Measurements from ENCODE around the gene SH2D4B.
A peak's percentile ranks its signal among the peaks of the same experiment; 100 is the strongest.

The SH2D4B gene

DNA sequence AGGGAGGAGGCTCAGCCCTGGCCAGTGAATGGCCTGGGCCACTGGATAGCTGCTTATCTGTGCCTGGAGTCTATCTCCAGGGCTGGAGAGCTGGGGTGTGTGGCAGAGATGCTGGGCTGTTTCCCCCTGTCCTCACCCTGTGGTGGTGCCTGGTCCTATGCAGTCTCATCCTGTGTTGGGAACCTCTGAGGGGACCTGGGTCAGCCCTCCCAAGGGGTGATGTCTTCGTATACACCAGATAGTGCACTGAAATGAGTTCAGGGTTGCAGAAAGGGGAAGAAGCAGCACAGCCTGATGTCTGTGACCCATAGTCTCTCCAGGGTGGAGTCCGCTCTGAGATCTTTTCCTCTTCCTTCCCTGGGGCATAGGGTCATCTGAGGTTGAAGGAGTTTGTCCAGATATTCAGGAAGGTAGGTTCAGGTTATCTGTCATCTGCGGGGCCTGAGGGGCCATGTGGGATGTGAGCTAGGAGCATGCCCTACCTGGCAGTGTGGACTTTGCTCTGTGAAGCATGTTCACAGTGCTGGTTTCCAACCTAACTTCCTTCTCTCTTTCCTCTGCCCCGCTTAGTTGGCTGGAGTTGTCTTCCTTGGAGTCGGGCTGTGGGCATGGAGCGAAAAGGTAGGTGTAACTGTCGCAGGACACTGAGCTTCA is 33.4 kb upstream of the SH2D4B start:
- DNase-seq (ENCODE audit: low read depth in 2 of 2): no peak

DNA sequence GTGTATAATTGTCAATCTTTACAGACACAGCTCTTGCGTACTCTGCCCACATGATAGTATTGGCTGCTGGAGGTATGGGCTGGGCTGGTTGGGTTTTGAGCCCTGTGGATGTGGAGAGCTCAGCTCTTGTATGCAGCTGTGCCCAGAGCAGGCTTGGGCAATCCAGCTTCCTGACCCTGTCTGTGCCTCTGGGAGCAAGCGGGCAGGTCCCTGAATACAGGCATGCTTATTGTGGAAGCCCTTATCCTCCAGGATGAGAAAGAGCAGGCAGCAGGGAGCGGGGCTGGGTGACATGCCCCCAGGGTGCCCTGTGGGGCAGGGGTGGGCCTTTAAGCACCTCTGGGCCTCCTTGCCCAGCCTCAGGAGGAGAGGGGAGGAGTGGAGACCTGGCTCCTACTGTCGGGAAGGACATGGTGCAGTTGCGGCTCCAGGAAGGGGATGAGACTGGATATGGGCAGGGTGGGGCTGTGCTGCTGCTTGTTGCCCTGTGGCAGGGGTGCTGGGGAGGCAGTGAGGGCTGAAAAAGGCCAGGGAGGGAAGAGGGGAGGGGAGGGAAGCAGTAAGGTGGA is 32.7 kb upstream of the SH2D4B start:
- no peak for DNase-seq (ENCODE audit: low read depth in 2 of 2)

DNA sequence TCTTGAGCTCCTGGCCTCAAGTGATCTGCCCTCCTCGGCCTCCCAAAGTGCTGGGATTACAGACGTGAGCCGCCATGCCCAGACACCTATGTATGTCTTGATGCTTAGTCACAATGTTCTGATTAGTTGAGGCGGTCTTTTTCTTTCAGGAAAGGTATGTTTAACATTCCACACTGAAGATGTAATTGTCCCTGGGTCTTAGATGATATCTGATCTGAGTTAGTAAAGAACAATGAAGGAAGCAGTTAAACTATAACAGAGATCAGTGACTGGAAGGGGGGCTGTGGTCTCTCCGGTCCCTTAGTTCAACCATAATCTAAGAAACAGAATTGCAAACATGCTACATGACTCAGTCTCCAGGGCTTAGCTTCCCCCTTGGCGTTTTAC is 31.5 kb upstream of the SH2D4B start:
- peak; percentile 42 to 46 for DNase-seq (ENCODE audit: low read depth in 2 of 2)

DNA sequence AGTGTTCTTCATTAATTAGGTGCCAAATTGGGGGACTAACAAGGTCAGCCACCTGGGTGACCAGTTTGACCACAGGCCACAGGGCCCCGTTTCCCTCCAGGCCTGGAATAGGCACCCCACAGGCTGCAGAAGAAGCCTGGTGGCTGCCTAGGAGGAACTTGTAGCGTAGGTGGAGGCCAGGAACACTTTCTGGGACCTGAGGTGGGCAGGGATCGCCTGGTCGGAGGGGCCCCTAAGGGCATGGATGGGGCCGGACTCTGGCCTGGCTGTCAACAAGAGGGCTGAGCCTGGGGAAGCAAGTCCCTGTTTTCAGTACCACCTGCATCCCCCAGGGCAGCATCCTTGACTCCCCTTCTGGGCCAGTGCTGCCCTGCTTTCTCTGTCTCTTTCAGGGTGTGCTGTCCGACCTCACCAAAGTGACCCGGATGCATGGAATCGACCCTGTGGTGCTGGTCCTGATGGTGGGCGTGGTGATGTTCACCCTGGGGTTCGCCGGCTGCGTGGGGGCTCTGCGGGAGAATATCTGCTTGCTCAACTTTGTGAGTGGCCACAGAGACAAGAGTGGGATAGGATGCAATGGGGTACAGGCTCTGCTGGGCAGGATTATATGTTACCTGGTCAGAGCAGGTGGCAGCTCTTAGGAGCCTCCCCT is 30.7 kb upstream of the SH2D4B start:
- DNase-seq (ENCODE audit: low read depth in 2 of 2): no peak

DNA sequence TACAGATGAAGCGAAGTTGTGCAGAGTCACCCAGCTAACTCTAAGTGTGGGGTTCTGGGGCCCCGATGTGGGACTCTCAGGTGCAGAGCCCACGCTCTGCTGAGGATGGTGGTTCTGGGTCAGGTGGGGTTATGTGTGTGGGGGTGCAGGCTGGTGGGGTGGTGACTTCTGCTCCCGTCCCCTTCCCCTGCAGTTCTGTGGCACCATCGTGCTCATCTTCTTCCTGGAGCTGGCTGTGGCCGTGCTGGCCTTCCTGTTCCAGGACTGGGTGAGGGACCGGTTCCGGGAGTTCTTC is 28.6 kb upstream of the SH2D4B start:
- DNase-seq (ENCODE audit: low read depth in 2 of 2): no peak

DNA sequence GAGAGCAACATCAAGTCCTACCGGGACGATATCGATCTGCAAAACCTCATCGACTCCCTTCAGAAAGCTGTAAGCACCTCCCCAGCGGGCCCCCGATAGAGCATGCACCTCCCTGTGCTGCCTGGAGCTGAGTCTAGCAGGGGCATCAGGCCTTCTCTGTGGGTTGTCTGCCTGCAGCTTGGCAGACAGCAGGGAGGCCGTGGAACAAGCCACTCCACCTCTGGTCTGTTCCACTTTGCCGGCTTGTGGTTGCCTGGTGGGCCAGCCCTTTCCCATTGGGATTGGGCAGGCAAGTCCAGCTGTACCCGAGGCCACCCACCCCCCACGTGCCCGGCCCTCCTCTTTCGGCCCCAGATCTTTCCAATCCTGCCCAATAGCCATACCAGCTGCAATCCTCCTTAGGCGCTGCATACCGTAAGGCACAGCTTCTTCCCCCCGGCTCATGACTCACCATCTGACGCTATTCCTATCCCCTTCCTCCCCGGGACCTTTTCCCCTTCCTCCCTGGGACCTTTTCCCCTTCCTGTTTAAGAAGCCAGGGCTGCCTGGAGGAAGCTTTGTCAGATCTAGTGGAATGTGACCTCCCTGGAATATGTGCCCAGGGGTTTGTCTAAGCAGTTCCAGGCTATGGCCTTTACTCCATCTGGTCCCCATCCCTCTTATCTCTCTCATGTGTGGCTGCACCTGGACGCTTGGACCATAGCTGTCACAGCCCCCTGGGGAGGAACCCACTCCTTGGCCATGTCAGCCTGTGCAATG is 28.1 kb upstream of the SH2D4B start:
- DNase-seq (ENCODE audit: low read depth in 2 of 2): peak; percentile 33 to 40

DNA sequence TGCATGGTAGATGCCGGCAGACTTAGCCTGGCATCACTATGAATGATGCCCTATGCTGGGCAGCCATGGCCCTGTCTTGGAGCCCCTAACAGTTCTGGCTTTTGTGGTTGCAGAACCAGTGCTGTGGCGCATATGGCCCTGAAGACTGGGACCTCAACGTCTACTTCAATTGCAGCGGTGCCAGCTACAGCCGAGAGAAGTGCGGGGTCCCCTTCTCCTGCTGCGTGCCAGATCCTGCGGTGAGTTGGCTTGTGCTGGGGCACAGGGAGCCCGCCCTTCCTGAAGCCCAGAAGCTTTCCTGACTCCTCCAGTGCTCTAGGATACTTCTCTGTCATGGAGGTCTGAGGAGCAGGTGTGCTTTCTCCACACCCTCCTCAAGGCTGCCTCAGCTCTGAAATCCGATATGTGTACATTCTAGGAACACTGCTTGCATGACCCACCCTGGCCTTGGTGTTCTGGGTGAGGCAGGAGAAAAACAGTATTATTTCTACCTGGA is 25.6 kb upstream of the SH2D4B start:
- no peak for DNase-seq (ENCODE audit: low read depth in 2 of 2)

DNA sequence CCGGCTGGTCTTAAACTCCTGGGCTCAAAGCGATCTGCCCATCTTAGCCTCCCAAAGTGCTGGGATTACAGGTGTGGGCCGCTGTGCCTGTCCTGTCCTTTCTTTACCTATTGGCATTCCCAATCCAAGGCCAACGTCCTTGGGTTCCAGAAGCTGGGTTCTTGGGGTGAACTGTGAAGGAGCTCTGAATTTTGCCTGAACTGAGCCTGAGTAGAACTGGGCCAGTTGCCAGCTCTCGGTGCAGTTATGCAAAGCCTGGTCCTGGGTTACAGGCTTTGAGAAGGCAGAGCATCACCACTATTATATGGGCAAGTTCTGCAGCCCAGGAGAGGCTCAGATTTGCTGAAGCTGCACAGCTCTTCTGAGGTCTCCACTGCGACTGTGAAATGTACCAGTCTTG is 24.6 kb upstream of the SH2D4B start:
- no peak for DNase-seq (ENCODE audit: low read depth in 2 of 2)

DNA sequence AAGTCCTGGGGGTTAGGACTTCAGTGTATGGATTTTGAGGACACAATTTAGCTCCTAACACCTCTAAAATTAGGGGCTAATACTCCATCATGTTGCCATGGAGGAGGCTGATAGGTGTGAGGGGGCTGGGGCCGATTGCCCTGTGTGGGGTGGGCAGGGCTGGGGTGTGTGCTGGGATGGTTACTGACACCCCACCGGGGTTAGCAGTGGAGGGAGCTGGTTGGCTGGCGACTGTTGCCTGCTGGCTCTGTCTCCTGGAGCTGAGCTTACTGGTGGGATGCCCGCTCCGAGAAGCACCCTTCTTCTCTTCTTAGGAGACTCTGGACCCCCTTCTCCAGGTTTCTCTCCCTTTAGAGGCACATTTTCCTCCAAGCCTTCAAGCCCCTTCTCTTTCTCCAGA is 22.2 kb upstream of the SH2D4B start:
- DNase-seq (ENCODE audit: low read depth in 2 of 2): no peak

DNA sequence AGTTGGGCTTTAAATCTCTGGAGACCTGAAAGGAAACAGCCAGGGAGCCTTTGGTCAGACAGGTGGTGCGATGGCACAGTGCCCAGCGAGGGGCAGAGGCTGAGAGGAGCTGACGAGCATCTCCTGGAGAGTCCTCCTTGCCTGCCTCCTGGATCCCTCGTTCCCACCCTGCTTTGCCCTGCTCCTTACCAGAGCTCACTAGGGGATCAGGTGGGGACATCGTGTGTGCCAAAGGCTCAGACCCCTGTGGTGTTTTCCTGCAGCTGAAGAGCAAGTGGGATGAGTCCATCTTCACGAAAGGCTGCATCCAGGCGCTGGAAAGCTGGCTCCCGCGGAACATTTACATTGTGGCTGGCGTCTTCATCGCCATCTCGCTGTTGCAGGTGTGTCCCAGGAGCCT is 21.8 kb upstream of the SH2D4B start:
- DNase-seq (ENCODE audit: low read depth in 2 of 2): no peak

- DNase-seq (ENCODE audit: low read depth in 2 of 2): no peak
Observed at GRCh38 chr10:80516506-80517075, 21.1 kb upstream of the SH2D4B start.

DNA sequence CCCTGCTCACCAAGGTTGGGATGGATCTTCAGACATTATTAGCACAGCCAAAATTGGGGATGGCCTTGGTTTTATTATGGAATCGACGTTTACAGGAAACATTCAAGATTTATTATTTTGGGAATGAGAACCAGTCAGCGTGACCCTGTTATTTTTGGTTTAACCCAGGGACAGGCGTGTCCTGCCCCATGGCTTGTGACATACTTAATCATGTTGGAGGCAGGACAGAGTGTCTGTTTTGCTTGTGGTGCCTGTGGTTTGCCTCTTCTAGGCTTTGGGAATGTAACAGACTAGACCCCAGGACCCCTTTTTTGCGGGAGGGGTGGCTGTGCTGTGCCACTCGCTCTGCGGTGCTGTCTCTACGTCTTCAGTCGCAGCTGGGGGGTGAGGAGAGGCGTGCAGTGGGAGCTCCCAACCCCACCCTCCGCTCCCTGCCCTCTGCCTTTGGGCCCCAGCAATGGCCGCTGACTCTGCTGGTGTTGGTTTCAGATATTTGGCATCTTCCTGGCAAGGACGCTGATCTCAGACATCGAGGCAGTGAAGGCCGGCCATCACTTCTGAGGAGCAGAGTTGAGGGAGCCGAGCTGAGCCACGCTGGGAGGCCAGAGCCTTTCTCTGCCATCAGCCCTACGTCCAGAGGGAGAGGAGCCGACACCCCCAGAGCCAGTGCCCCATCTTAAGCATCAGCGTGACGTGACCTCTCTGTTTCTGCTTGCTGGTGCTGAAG is 20.1 kb upstream of the SH2D4B start:
- no peak for DNase-seq (ENCODE audit: low read depth in 2 of 2)

GRCh38 chr10:80518143-80518806 is 19.4 kb upstream of the SH2D4B start:
- DNase-seq (ENCODE audit: low read depth in 2 of 2): no peak

GRCh38 chr10:80518807-80519360 is 18.8 kb upstream of the SH2D4B start:
- DNase-seq (ENCODE audit: low read depth in 2 of 2): no peak

DNA sequence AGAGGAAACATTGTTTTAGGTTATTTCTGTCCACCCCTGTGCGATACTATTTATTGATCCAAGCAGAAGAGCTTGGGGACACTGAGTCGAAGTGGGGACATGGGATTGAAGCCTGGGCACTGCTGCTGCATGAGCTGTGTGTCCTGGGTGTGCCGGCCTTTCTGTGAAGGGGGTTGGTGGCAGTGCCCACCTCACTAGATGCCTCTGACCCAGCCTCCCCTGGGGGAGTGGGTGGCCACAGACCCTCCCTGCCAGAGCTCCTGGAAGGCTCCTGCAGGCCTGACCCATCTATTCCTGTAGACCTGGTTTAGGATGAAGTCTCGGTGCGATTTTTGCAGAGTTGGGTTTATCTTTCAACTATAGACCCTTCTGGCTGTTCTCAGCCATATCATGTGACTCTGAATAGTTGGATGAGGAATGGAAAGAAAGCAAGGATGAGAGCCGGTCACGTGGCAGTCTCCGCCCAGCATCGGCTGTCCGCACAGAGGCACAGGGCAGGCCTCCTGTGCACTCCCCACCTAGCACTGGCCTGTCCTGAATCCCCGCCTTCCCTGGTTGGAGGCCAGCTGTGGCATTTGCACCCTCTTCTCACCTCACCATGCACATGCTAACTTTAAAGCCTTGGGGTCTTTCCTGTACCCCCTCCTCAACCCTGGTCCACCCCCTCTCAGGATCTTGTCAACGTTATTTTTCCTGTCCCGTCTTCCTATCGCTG is 17.6 kb upstream of the SH2D4B start:
- DNase-seq (ENCODE audit: low read depth in 2 of 2): no peak

DNA sequence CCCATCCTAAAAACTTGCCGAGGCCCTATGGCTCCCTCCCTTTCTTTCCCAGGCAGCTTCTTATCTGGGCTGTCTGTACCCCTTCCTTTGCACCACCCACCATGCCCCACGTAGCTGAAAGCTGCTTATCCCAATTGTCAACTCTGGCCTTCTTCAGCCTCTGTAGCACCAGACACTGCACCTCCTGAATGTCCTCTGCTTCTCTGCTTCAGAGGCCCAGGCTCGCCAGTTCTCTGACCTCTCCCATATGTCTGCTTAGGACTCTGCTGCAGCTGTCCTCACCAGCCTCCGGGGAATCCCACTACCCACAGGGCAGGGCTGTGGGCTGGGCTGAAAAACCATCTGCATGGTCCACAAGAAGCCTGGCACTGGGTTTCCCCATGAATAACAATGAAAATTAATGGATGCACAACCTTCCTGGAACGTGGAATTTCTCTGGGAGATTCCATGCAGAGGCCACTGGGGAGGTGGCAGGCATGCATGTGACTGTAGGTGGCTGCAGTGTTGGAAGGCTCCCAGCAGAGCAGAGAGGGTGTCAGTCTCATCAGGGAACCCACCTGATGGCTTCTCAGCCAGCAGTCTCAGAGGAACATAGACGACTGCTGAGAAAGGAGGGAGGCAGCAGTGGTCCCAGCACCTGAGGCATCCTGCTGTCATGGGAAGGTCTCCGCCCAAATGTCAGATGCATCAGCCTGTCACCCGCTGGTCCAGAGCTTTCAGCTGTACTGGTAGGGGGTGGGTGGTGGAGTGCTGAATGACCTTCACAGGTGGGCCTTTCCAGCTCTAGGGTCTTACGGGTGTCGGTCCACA is 16.8 kb upstream of the SH2D4B start:
- DNase-seq (ENCODE audit: low read depth in 2 of 2): no peak

- DNase-seq (ENCODE audit: low read depth in 2 of 2): no peak
Observed at GRCh38 chr10:80522756-80523363, 14.8 kb upstream of the SH2D4B start.

GRCh38 chr10:80523773-80524172 is 13.9 kb upstream of the SH2D4B start:
- DNase-seq (ENCODE audit: low read depth in 2 of 2): no peak

Measured in fibroblast of skin of left quadriceps (primary cell).